Measurements from ENCODE around the gene ZBTB17. TPM values are rescaled to one million over a fixed set of nuclear protein-coding genes. Genes with fewer than 3 reads are reported as not detected.

Gene ZBTB17
- total and polyA plus RNA-seq, 9 donors: 3.7 to 45.7 (median 29.8) TPM

DNA sequence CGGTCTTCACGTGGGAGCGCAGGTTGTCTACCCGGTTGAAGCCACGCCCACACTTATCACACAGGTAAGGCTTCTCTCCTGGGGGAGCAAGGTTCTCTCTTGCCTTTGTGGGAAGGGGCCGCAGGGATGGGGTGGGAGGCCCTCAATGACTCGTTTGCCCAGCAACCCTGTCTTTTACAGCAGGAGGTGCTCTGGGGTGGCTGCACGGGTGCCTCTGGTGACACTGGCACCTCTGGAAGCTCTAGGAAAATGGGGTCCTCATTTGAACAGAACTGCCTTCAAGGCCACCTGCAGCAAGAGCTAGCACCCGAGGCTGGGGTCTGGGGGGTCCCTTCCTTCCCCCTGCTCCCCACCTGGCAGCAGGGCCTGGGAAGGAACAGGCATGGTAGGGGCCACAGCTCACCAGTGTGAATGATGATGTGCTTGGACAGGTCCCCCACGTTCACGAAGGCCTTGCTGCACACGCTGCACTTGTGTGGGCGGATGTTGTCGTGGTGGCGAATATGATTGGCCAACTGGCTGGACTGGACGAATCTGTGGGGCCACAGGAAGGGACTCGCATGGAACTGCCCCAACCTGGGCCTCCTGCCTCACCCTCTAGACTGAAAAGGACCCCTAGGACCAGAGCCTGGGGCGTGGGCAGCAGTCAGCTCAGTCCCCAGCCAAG is 33.1 kb downstream of the ZBTB17 start:
- intact Hi-C loops (cut with DNase I): loop anchor here in 1 of 4 donors (10.0 kb wide), 1 partner anchor 98 kb away; the partner anchor contains the start of gene SPEN
- H3K9me3 ChIP-seq: no peaks in the 10 kb centered on the region
- no peak overlapping the region for H3K4me3 ChIP-seq
- DNase-seq: no peak
- TF ChIP-seq POLR2A (IDR thresholded peaks at IDR 0.05) (no peak), EP300 (IDR thresholded peaks at IDR 0.05) (no peak)
- TF ChIP-seq, protein P1, sequence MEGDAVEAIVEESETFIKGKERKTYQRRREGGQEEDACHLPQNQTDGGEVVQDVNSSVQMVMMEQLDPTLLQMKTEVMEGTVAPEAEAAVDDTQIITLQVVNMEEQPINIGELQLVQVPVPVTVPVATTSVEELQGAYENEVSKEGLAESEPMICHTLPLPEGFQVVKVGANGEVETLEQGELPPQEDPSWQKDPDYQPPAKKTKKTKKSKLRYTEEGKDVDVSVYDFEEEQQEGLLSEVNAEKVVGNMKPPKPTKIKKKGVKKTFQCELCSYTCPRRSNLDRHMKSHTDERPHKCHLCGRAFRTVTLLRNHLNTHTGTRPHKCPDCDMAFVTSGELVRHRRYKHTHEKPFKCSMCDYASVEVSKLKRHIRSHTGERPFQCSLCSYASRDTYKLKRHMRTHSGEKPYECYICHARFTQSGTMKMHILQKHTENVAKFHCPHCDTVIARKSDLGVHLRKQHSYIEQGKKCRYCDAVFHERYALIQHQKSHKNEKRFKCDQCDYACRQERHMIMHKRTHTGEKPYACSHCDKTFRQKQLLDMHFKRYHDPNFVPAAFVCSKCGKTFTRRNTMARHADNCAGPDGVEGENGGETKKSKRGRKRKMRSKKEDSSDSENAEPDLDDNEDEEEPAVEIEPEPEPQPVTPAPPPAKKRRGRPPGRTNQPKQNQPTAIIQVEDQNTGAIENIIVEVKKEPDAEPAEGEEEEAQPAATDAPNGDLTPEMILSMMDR (IDR thresholded peaks at IDR 0.05): no peak
- no peaks in the 10 kb centered on the region for H3K36me3 ChIP-seq
- H3K4me1 ChIP-seq (ENCODE audit: insufficient read depth): peaks cover 8% of the 10 kb centered on the region
- WGBS, 3 donors: 67 to 81% (median 72%) methylated on average over 18 of the region's 18 CpGs
- no peaks in the 10 kb centered on the region for H3K27me3 ChIP-seq
- H3K27ac ChIP-seq: no peak overlapping the region

DNA sequence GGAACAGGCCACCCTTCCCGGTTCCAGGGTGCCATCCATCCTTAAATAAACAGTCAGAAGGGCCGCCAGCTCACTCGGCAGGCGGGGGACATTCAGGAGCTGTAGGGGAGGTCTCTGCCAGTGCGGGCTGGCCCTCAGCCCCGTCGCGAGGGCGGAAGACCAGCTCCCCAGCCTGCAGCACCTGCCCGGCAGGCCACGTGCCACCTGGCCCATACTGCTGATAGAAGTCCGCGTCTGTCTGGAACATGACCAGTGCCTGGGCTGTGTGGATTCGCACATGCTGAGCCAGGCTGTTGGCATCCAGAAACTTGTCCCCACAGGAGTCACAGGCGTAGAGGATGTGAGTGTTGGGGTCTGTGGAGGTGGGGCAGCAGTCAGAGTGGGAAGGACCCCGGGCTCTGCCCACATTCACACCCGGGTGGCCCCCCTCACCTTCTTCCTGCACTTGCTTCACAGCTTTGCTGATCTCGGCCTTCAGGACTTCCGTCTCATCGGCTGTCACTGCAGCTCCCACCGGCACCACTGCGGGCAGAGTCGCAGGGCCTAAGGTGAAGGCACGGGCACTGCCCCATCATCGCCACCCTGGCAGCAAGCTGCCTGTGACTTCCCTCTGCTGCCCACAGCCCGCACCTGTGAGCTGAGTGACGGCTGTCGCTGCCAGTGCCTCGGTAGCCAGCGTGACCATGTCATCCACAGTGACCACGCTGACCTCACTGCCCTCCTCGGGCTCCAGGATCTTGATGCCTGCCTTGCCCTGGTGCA is 33.8 kb downstream of the ZBTB17 start:
- no peaks in the 10 kb centered on the region for H3K27me3 ChIP-seq
- no peak overlapping the region for H3K27ac ChIP-seq
- intact Hi-C loops (cut with DNase I): loop anchor here in 1 of 4 donors (10.0 kb wide), 1 partner anchor 97 kb away; the partner anchor contains the start of gene SPEN

DNA sequence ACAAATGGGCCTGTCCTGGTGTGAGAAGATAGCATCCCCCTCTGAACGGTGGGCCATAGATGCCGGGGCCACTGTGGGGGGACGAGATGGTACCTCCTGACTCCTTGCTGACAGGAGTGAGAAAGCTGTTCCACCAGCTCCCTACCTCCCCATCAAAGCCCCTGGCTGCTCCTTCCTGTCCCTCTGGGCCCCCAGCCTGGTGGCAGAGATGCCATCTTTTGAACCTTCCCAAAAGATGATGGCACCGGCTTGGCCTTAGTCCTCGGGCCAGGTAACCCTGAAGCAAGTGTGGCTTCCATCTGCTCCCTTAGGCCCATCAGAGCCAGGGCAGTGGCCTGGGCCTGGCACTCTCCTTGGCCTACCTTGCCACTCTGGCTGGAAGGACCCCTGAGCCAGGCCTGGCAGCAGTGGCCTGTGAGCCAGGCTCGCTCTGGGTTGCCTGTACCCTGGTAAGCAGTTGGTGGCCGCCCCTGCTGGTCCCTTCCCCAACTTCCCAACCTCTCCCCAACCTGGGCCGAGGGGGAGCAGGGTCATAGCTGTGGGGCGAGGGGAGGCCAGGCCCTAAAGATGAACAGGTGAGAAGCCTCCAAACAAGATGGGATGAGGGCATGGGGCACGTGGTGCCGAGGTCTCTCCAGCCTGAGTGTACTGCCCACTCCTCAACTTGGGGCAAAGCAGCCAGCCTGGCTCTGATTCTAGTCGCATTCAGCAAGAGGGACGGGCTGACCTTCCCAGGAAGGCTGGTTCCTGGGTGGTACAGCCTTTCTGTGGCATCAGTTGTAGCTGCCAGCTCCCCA is 34.7 kb downstream of the ZBTB17 start:
- no peaks in the 10 kb centered on the region for H3K36me3 ChIP-seq
- peak in 1 of 5 donors; percentile 22 for DNase-seq
- H3K27ac ChIP-seq: no peak overlapping the region

More for the DNA sequence above, 33.8 kb downstream of the ZBTB17 start:
- Histone ChIP-seq H3K4me3 (no peak overlapping the region), H3K9me3 (no peaks in the 10 kb centered on the region), H3K36me3 (no peaks in the 10 kb centered on the region), H3K4me1 (ENCODE audit: insufficient read depth) (peaks cover 9% of the 10 kb centered on the region)
- WGBS, 3 donors: 81 to 84% (median 82%) methylated on average over 32 of the region's 32 CpGs
- TF ChIP-seq, protein P1 (IDR thresholded peaks at IDR 0.05): no peak
- no peak for TF ChIP-seq EP300 (IDR thresholded peaks at IDR 0.05)
- TF ChIP-seq POLR2A (IDR thresholded peaks at IDR 0.05): no peak
- DNase-seq: peak in 2 of 5 donors; percentile 22 to 25

More for the DNA sequence above, 34.7 kb downstream of the ZBTB17 start:
- no peaks in the 10 kb centered on the region for H3K9me3 ChIP-seq
- intact Hi-C loops (cut with DNase I): loop anchor here in 1 of 4 donors (10.0 kb wide), 1 partner anchor 96 kb away; the partner anchor contains the start of gene SPEN
- no peaks in the 10 kb centered on the region for H3K27me3 ChIP-seq
- TF ChIP-seq POLR2A (IDR thresholded peaks at IDR 0.05): no peak
- no peak for TF ChIP-seq EP300 (IDR thresholded peaks at IDR 0.05)
- TF ChIP-seq, protein P1 (IDR thresholded peaks at IDR 0.05): no peak
- no peak overlapping the region for H3K4me3 ChIP-seq
- H3K4me1 ChIP-seq (ENCODE audit: insufficient read depth): peaks cover 9% of the 10 kb centered on the region
- WGBS, 3 donors: 85 to 88% (median 86%) methylated on average over 12 to 13 of the region's 13 CpGs
